ENCODE measurements around the gene GPR157.

Gene GPR157

DNA sequence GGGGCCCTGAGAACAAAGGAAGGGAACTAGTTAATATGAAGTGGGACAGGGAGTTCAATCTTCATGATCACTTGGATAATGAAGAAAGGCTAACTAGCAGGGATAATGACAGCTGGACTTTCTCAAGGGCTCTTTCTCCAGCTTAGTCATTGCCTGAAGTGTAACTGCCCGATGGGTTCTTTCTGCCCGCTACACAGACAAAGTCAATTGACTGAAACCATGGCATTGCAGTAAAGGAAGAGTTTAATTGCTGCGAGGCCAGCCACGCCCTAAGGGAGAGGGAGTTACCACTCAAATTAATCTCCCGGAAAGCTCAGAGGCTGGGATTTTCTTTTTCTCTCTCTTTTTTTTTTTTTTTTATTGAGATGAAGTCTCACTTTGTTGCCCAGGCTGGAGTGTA, 42.9 kb downstream of the GPR157 start:
- no peak for DNase-seq

- no peak for DNase-seq
Observed at GRCh38 chr1:9085306-9085940, 43.5 kb downstream of the GPR157 start.

DNA sequence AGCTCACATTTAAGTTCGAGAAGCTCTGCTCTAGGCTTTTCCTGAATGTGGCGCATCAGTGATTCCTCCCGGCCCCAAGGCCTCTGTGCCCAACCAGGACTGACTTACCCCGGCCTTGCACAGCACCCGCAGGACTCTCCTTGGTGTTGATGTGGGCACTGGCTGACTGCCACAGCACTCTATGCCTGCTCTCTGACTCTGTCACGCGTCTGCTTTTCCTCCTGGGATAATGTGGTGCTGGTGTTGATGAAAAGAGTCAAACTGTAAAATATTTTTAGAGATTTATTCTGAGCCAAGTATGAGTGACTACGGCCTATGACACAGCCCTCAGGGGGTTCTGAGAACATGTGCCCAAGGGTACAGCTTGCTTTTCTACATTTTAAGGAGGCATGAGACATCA, 44.0 kb downstream of the GPR157 start:
- DNase-seq = no peak

- no peak for DNase-seq
Observed at GRCh38 chr1:9081473-9081872, 47.4 kb downstream of the GPR157 start.

DNA sequence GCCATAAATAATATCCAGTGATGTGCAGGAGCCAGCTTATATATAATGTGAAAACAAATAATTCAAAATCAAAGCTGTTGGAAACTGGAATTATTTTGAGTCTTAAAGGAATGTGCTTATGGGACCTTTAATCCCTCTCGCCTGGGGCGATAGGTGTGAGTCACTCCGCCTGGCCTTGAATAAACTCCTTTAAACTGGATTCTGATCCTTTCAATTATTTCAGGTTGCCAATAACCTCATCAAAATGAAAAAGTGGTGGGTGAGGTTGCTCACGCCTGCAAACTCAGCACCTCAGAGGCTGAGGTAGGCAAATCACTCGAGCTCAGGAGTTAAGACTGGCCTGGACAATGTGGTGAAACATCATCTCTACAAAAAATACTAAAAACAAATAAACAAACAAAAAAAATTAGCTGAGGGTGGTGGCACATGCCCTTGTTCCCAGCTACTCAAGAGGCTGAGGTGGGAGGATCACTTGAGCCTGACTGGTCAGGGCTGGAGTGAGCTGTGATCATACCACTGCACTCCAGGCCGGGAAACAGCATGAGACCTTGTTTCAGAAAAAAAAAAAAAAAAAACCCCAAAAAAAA, 48.1 kb downstream of the GPR157 start:
- DNase-seq = no peak

GRCh38 chr1:9079988-9080704, 48.8 kb downstream of the GPR157 start:
- DNase-seq = no peak

DNA sequence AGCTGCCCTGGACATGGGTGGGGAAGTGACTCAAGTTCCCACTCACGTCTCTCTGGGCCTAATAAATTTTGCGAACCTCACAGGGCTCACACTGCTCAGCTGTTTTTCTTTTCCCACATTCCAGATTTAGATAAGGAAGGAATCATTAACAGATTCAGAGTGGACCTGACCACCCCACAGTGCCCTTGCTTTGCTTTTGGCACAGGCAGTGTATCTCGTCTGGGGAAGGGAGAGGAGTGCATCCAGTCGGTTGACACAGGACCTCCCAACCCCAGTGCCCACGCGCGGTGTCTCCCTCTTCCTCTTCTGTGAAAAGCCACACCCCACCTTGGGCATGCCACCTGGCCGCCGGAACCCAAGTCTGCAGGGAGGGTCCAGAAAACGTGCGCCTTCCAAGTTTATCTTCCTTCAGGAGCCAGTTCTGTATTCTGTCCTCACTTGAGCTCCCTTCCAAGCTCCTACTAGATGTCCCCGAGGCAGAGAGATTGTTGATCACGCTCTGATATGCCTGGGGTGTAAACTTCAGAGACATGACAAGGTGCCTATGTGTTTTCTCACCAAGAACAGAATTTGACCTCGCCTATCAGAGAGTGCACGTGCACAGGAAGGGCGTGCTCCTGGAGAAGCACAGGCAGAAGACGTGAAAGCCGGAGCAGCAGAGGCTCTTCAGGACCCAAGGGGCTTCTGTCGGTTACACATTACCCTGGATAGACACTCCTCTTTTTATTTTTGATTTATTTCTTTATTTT, 50.0 kb downstream of the GPR157 start:
- no peak for DNase-seq

DNA sequence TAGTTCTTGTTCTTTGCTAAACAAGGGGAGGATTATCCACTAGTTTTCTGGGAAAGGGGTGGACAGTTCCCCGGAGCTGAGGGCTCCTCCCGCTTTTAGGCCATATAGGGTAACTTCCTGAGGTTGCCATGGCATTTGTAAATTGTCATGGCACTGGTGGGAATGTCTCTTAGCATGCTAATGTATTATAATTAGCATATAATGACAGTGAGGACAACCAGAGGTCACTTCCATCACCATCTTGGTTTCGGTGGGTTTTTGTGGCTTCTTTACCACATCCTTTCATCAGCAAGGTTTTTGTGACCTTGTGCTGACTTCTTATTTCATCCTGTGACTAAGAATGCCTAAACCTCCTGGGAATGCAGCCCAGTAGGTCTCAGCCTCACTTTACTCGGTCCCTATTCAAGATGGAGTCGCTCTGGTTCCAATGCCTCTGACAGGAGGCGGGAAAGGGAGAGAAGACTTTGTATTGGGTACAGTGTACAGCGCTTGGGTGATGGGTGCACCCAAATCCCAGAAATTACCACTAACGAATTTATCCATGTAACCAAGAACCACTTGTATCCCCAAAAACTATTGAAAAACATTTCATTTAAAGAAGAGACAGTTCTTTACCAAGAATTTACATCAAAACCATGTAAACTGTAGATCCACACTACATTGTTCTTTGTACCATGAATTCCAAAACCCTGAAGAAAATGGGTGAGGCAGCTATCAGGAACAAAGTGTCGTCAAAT, 50.7 kb downstream of the GPR157 start:
- no peak for DNase-seq

GRCh38 chr1:9075022-9075421, 53.9 kb downstream of the GPR157 start:
- no peak for DNase-seq

DNA sequence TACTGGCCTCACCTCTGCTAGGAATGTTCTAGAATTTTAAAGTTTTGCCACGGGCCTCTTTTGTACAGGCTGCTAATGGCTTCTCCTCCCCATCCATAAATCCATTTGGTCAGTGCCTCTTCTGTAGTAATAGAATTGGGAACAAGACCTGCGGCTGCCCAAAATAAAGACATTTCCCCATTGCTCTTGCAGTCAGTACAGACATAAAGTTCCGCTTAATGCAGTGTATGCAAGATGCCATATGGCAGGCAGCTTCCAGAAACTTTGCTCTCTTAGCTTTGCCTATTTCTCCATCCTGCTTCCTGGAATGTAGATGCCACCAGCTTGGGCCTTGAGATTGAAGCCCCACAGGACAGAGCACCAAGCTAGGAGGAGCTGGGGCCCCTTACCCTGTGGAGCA, 55.8 kb downstream of the GPR157 start:
- DNase-seq = no peak

- DNase-seq = no peak
Observed at GRCh38 chr1:9071554-9072235, 57.2 kb downstream of the GPR157 start.

- no peak for DNase-seq
Observed at GRCh38 chr1:9070486-9070885, 58.4 kb downstream of the GPR157 start.

GRCh38 chr1:9069326-9070100, 59.4 kb downstream of the GPR157 start, which contains the start of gene SLC2A5:
Gene SLC2A5 (minus strand): TSS chr1:9069635. CDS start chr1:9069536, 99 bp downstream.
- no peak for DNase-seq

- no peak for DNase-seq
Observed at GRCh38 chr1:9068981-9069325, 59.9 kb downstream of the GPR157 start.

- no peak for DNase-seq
Observed at GRCh38 chr1:9066945-9067807, 61.7 kb downstream of the GPR157 start.

- DNase-seq = no peak
Observed at GRCh38 chr1:9065213-9065751, 63.6 kb downstream of the GPR157 start.

DNA sequence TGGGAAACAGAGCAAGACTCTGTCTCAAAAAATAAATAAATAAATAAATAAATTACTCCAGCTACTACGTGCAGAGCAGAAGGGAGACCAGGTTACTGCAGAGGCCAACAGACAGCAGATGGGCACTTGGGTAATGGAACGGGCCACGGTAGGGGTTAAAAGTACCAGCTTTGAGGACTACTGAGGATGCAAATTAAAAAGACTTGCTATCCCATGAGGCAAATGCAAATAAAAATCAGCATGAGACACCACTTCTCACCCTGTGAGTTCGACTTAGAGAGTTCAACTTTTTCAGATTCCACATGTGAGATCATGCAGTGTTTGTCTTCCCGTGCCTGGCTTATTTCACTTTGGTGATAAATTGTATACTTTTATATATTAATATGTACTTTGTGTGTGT, 66.1 kb downstream of the GPR157 start:
- DNase-seq = no peak

- no peak for DNase-seq
Observed at GRCh38 chr1:9062021-9062471, 66.9 kb downstream of the GPR157 start.

DNA sequence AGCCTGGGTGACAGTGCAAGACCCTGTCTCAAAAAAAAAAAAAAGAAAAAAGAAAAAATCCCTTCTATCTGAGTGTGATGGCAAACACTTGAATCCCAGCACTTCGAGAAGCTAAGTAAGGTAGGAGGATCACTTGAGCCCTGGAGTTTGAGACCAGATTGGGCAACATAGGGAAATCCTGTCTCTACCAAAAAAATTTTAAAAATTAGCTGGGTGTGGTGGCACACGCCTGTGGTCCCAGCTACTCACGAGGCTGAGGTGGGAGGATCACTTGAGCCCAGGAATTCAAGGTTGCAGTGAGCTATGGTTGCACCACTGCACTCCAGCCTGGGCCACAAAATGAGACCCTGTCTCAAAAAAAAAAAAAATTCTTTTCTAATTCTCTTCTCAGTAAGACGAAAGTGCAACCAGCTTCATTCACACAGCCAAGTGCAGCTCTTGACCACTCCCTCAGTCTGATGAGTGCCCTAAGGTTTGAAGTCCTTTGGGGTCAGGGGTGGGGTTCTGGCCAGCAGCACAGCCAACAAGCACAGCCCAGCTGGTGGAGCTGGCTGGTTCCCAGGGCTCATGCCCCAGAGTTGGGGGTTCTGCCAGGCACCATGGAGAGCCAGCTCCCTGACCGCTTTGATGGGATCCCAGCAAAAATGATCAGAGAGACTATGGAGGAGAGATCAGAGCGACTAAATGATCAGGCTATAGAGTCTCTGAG, 67.5 kb downstream of the GPR157 start:
- DNase-seq = no peak
